Measurements from ENCODE around the gene HEATR5A.

Gene HEATR5A

GRCh38 chr14:31426663-31427062, 6.3 kb upstream of the HEATR5A start:
- DNase-seq (ENCODE audit: low read depth in 2 of 2) = no peak

DNA sequence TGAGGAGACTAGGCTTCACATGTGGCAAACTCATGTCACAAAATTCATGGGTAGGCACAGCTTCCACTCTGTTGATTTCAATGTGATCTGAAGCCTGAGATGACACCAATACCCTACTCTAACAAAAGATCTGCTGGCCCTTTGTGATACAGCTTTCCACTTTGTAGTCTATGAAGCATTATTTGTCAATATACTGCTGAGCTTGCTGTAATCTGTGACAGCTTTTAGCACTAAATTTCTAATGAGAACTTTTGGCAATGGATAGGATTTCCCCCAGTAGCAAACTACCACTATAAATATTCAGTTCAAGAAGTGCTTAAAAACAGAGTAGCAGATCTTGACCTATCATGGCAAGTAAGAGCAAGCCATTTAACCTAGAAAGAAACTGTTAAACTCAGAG, 5.6 kb upstream of the HEATR5A start:
- no peak for DNase-seq (ENCODE audit: low read depth in 2 of 2)

DNA sequence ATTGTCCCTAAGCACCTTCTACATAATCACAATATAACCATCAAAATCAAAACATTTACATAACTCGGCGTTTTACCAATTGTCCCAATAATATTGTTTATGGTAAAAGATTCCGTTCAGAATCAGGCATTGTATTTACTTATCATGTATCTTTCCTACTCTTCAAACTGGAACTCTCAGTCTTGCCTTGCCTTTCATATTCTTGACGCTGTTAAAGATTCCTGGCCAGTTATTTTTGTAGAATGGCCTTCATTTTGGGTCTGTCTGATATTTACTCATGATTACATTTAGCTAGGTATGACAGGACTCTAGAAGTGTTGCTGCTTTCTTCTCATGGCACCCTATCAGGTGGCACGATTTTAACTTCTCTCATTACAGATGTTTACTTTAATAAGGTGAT, 850 bp upstream of the HEATR5A start:
- no peak for DNase-seq (ENCODE audit: low read depth in 2 of 2)

- DNase-seq (ENCODE audit: low read depth in 2 of 2) = no peak
Observed at GRCh38 chr14:31419967-31420318, 407 bp downstream of the HEATR5A start.

- DNase-seq (ENCODE audit: low read depth in 2 of 2) = no peak
Observed at GRCh38 chr14:31419179-31419966, 977 bp downstream of the HEATR5A start.

GRCh38 chr14:31418440-31418839, 1.9 kb downstream of the HEATR5A start:
- no peak for DNase-seq (ENCODE audit: low read depth in 2 of 2)

DNA sequence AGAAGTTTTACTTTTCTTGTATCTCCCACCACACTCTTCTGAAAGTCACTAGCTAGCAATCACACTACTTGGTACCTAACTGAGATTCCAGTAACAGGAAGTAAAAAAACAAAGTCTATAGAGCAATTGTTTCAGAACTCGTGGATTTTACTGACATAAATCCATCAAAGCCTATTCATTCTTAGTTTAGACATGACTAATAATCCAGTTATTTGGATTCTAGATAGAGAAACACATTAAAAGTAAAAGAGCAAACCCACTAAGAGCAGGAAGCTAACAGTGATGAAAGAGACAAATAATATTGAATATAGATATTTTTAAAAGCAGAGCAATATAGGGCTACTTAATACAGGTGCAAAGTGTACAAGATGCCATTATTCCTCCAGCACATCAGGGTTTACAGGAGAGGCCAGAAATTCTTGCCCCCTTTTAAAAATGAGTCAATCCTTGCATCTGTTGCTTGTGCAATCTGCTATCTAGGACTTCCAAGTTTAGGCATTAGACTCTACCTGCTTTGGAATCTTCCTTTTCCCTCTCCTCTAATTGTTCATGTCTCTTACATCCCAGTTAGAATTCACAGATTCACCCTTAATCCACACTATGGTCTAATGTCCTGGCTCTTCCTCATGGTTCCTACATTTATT, 6.0 kb downstream of the HEATR5A start:
- no peak for DNase-seq (ENCODE audit: low read depth in 2 of 2)

- DNase-seq (ENCODE audit: low read depth in 2 of 2) = no peak
Observed at GRCh38 chr14:31411218-31411727, 9.1 kb downstream of the HEATR5A start.

GRCh38 chr14:31410048-31410650, 10.2 kb downstream of the HEATR5A start:
- DNase-seq (ENCODE audit: low read depth in 2 of 2) = no peak

GRCh38 chr14:31408421-31408820, 11.9 kb downstream of the HEATR5A start:
- DNase-seq (ENCODE audit: low read depth in 2 of 2) = no peak

DNA sequence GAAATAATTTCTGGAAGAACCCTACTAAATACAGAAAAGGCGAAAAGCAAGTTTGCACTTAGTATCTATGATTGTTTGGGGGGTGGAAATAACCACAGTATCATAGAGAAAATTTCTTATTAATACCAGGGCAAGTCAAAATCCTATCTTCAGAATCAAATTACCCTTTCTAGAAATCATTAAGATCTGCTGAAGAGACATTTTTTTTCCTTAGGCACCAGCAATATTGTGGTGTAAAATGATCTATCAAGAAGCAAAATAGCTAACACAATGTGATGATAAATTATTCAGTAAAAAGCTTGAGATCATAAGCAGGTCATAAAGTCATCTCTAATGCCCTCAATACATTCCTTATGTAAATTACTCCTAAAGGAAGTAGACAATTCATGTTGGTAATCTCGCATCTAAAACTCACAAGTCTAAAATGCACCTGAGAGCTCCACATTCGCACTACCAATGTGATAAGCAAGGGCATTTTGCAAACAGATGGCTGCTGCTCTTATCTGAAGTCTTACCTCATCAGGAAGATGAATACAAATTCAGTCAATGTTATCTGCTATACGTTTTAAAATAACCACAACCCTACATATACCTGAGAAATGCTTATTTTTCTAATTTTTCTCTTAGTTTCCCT, 14.6 kb downstream of the HEATR5A start:
- DNase-seq (ENCODE audit: low read depth in 2 of 2) = no peak

- no peak for DNase-seq (ENCODE audit: low read depth in 2 of 2)
Observed at GRCh38 chr14:31405106-31405505, 15.2 kb downstream of the HEATR5A start.

- no peak for DNase-seq (ENCODE audit: low read depth in 2 of 2)
Observed at GRCh38 chr14:31403707-31404106, 16.6 kb downstream of the HEATR5A start.

DNA sequence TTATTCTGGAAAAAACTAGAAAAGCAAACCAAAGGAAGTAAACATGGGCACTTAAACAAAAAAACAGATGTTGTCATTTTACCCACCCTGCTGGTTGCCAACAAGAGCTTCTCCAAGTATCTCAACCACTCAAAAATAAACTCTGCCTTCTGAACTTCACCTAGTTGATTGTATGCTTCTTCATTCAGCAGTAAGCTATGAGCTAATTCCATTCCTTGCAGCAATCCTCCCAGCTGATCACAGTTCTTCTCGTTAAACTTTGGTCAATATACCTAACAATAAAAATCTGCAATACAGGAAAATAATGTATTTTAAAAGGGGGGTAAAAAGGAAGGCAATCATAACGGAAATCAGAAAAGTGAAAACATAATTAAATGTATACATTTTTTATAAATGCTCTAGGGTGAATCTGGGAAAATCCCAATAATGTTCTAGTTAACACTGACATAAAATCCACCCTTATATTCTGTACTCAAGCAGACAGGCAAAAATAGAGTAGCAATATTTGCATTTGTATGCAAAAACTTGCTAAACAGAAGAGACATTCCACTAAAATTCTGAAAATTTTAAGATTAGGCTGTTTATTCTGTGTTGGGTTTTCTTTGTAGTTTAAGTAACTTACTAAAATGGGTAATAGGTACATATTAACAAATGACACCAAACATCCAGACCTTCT, 17.4 kb downstream of the HEATR5A start:
- DNase-seq (ENCODE audit: low read depth in 2 of 2) = no peak

GRCh38 chr14:31401369-31401932, 18.9 kb downstream of the HEATR5A start:
- no peak for DNase-seq (ENCODE audit: low read depth in 2 of 2)

GRCh38 chr14:31400031-31400638, 20.2 kb downstream of the HEATR5A start:
- no peak for DNase-seq (ENCODE audit: low read depth in 2 of 2)

- DNase-seq (ENCODE audit: low read depth in 2 of 2) = no peak
Observed at GRCh38 chr14:31395572-31396205, 24.7 kb downstream of the HEATR5A start.

DNA sequence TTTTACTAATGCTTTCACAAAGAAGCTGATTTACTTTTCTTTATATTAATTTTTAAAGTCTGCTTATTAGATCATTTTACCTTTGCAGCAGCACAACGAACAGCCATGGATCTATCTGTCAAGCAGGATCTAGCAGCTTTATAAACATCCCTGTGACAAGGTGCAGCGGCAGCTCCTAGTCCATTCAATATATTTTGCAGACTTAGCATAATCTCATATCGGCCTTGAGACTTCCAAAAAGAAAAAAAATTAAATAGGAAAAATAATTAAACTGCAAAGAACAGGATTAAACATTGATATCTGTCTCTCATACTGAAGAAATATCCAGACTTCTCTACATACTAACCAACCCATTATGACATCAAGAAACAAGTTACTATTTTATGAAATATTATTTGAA, 25.2 kb downstream of the HEATR5A start:
- no peak for DNase-seq (ENCODE audit: low read depth in 2 of 2)

DNA sequence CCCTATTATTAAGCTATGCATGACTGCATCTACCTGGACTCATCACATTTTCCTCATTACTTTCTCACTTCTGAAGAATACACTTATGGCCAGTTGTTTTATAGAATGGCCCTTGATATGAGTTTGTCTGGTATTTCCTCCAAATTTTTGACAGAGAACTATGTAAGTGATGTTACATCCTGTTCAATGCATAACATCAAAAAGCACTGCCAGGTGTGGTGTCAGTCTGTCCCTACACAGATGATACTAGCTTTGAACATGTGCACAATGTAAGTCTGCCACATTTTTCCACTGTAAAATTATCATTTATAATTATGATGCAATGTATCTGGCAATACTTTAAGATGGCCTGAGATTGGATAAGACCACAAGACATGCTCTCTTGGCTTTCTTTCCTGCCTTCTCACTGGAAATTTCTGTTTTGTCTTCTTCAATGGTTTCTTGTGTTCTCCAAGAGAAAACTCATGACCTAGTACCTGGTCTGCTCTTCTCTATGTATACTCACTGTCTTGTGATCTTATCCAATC, 28.3 kb downstream of the HEATR5A start:
- no peak for DNase-seq (ENCODE audit: low read depth in 2 of 2)

DNA sequence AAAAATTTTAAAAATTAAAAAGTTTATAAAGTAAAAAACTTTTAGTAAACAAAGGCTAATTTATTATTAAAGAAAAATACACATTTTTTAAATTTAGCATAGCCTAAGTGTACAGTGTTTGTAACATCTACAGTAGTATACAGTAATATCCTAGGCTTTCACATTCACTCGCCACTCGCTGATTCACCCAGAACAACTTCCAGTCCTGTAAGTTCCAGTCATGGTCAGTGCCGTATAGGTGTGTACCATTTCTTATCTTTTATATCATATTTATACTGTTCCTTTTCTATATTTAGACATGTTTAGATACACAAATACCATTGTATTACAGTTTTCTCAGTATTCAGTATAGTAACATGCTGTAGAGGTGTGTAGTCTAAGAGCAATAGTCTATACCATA, 28.9 kb downstream of the HEATR5A start:
- DNase-seq (ENCODE audit: low read depth in 2 of 2) = no peak

Measured in activated CD8-positive, alpha-beta memory T cell treated with anti-CD3 and anti-CD28 coated beads for 4 hours (primary cell).